Aortic smooth muscle cell (primary cell): ENCODE results near the gene TASOR. TPM values are rescaled to one million over a fixed set of nuclear protein-coding genes. Genes with fewer than 3 reads are reported as not detected.

Source experiments
- total RNA-seq: library from RNA; depleted of rRNA; stranded (reverse); fragments of >200 nt; gene quantifications from 2 replicates; pipeline ENCODE4 v1.2.3, GENCODE V29; 2014

TASOR gene
- 71.1 and 75.2 TPM in 2 replicates for total RNA-seq

GRCh38 chr3:56683122-56683817 is at the start of gene TASOR:
TASOR (minus strand) TSS chr3:56683265; CDS start chr3:56683006, 259 bp downstream.

Other genes with a start within 250 kb of the TASOR start
- 0.37 and 0.53 TPM in 2 replicates for gene ERC2, start 214.8 kb downstream of the TASOR start, total RNA-seq
- 22.7 and 25.4 TPM in 2 replicates for gene CCDC66, start 126.1 kb downstream of the TASOR start, total RNA-seq
- 5.4 and 9.4 TPM in 2 replicates for gene ARHGEF3, start 118.7 kb upstream of the TASOR start, total RNA-seq